Omental fat pad (tissue), 4 donors: ENCODE results near the gene PUS7. TPM values are rescaled to one million over a fixed set of nuclear protein-coding genes. Genes with fewer than 3 reads are reported as not detected.
"Not testable (repeated sequence)": the region's sequence is repeated elsewhere in the genome, so short reads cannot be mapped to it uniquely, and the experiment has no call there.

Source experiments
- ATAC-seq: fragments of 150-250 bp; one replicate; pipeline ENCODE4 v1.9.1; 2016; ENCODE audit warnings: mild to moderate bottlenecking, moderate library complexity; ENCODE audit not compliant: low FRiP score
- DNase-seq: peaks from one replicate; pipeline ENCODE4 v3.0.0-alpha.2; 2019; ENCODE audit warnings: low spot score
- total RNA-seq, 4 donors: library from RNA; depleted of rRNA; stranded (reverse); fragments of >200 nt; gene quantifications; one replicate each; pipeline ENCODE4 v1.1.0, GENCODE V29; 2016
- TF ChIP-seq, protein P1 (sequence below), 3 donors: fragments of 450-650 bp; IDR thresholded peaks; one replicate each; pipeline ENCODE4 v1.5.1; 2016 to 2017; ENCODE audit warnings: antibody characterized with exemption in 3 of 3, mild to moderate bottlenecking in 3 of 3, moderate library complexity in 2 of 3

Gene PUS7
- total RNA-seq, 4 donors from 2014 or later, result 12.6 to 42.3 (median 13.1) TPM

DNA sequence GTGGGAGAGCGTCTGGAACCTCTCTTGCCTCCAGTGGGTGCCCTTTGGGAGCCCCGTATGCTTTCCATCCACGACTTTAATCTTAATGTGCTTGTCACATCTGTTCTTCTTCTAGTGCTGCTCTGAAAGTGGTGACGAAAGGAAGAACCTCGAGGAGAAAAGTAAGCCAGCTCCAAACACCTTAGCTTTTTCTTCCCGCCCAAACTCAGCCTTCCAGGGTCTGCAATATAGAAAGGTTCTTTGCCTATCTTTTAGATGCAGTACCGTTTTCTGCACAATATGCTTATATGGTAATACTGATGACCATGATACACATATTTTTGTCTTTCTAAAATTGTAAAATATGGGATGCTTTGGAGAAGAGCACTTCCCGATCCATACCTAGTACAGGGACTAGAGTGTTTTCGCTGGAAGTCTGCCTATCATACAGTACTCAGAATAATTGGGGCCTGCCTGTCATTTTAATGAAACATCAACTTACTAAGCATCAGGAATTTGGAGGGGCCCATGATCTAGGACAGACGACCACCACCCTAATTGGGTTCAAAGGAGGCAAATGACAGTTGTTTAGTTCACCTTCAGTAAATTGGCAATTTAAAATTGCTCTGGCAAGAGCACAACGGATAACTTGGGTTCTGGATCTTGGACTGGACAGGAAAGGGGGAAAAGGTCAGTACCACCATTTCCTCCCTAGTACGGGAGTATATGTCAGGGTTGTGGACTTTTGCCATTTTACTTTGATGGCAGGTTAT is 10.8 kb upstream of the PUS7 start:
- DNase-seq, result no peak
- TF ChIP-seq, protein P1, sequence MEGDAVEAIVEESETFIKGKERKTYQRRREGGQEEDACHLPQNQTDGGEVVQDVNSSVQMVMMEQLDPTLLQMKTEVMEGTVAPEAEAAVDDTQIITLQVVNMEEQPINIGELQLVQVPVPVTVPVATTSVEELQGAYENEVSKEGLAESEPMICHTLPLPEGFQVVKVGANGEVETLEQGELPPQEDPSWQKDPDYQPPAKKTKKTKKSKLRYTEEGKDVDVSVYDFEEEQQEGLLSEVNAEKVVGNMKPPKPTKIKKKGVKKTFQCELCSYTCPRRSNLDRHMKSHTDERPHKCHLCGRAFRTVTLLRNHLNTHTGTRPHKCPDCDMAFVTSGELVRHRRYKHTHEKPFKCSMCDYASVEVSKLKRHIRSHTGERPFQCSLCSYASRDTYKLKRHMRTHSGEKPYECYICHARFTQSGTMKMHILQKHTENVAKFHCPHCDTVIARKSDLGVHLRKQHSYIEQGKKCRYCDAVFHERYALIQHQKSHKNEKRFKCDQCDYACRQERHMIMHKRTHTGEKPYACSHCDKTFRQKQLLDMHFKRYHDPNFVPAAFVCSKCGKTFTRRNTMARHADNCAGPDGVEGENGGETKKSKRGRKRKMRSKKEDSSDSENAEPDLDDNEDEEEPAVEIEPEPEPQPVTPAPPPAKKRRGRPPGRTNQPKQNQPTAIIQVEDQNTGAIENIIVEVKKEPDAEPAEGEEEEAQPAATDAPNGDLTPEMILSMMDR (IDR thresholded peaks at IDR 0.05), result no peak
- ATAC-seq, result no peak

DNA sequence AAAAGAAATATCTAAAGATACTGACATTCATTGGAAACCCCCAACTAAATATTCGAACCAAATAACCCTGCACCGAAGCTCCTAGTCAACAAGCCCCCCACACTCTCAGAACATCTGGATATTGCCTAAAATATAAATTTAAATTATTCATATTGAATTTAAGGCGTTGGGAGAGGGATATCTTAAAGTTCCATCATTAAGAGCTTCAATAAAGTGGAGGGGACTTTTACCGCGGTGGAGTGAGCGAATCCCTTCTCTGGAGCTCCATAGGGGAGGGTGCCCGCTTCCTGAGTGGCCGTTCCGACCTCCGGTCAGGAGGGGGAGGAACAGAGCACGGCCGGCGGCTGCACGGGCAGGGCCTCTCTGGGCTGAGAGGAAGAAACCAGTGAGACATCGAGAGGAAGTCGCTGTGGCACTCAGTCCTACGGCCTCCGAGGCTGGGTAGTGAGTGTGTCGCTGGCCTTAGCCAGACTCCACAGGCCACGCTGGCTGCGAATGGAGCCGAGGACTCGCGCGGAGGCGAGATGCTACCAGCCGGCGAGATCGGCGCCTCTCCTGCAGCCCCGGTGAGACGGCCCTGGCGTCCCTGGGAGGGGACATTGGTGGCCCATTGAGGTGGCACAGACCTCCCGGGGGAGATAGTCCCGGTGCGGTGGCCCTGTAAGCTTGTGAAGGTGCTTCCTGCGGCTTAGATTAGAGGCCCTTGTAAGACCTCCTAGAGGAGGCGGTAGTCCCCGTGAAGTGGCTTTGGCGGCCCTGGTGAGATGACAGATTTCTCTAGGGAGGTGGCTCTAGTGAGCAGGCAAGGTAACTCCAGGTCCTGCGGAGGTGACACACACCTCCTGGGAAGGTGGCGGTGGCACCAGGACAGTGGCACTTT is 10.0 kb upstream of the PUS7 start, which contains the start of gene RINT1:
Gene RINT1 (plus strand): TSS at position 410 of the 880 bp plus-strand sequence. CDS start 115 bp downstream, at position 525.
- DNase-seq (peak; percentile 62), ATAC-seq (peak; percentile 99)
- TF ChIP-seq, protein P1 (IDR thresholded peaks at IDR 0.05), result no peak

DNA sequence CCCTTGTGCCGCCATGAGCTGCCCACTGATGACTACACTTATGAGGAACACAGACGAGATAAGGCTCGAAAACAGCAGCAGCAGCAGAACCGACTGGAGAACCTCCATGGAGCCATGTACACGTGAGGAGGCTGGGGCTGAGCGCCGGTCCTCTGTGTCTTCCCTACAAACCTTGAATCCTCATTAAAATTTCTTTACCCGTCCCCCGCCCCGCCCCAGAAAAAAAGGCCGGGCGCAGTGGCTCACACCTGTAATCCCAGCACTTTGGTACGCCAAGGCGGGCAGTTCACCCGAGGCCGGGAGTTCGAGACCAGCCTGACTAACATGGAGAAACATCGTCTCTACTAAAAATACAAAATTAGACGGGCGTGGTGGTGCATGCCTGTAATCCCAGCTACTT is 8.5 kb upstream of the PUS7 start:
- ATAC-seq, result no peak
- TF ChIP-seq, protein P1 (IDR thresholded peaks at IDR 0.05), result no peak

DNA sequence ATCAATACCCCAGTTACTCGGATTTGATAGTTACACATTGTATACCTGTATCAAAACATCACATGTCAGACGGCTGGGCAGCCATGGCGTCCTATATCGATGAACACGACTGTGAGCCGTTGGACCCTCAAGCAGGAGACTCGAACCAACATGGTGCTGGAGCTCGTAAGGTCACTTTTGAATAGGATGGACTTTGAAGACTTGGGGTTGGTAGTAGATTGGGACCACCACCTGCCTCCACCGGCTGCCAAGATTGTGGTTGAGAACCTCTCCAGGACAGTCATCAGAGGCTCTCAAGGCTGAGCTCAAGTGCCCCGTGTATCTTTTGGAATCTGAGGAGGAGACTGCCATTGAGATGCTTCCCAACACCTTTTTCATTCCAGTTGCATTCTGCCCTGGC is 8.1 kb upstream of the PUS7 start:
- TF ChIP-seq, protein P1 (IDR thresholded peaks at IDR 0.05), result no peak
- DNase-seq (no peak), ATAC-seq (no peak)

More for the DNA sequence above, 8.5 kb upstream of the PUS7 start:
- DNase-seq, result no peak

DNA sequence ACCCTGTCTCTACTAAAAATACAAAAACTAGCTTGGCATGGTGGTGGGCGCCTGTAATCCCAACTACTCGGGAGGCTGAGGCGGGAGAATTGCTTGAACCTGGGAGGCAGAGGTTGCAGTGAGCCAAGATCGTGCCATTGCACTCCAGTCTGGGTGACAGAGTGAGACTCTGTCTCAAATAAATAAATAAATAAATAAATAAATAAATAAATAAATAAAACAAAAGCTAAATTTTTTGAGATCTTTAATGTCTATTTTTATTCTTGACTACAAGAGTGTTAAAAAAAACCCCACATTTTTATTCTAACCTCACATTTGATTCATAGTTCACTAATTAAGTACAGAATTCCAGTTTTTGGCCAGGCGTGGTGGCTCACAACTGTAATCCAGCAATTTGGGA is 5.7 kb upstream of the PUS7 start:
- ATAC-seq, result not testable (repeated sequence)

DNA sequence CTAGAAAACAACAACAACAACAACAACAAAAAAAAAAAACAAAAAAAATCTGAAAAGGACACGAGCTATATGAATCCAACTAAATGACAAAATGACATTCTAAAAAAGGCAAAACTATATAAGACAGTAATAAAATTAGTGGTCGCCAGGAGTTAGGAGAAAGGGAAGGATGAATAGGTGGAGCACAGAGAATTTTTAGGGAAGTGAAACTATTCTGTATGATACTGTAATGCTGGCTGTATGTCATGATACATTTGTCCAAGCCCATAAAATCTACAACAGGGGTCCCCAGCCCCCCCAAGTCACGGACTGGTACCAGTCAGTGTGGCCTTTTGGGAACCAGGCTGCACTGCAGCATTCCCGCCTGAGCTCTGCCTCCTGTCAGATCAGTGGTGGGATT is 2.8 kb upstream of the PUS7 start:
- TF ChIP-seq, protein P1 (IDR thresholded peaks at IDR 0.05), result no peak
- ATAC-seq, result no peak
- no peak for DNase-seq

More for the DNA sequence above, 5.7 kb upstream of the PUS7 start:
- DNase-seq, result not testable (repeated sequence)

DNA sequence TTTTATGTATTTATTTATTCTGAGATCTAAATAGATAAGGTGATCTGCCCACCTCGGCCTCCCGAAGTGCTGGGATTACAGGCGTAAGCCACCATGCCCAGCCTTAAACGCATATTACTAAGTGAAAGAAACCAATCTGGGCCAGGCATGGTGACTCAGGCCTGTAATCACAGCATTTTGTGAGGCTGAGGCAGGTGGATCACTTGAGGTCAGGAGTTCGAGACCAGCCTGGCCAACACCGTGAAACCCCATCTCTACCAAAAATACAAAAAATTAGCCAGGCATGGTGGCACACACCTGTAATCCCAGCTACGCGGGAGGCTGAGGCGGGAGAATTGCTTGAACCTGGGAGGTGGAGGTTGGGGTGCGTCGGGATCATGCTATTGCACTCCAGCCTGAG is 2.4 kb upstream of the PUS7 start:
- ATAC-seq, DNase-seq: not testable (repeated sequence)
